ENCODE results near the gene LRP5. TPM values are rescaled to one million over a fixed set of nuclear protein-coding genes. Genes with fewer than 3 reads are reported as not detected.

The LRP5 gene
- polyA plus RNA-seq, 3 donors = 0.23 to 0.29 TPM; not detected in 1

DNA sequence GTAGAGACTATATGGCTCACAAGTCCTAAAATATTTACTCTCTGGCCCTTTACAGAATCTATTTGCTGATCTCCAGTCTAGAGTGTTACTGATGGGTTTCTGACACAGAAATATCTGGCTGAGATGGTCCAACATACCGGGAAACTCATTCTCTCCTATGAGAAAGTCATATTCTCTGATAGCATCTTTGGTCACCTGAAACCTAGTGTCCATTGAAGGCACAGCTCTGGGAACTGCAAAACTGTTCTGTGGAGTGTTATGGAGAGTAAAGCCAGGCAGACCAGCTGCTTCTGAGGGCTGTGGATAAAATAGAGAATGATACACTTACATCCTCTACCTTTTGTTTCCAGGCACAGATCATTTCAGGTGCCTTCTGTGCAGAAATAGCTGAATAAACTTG lies 38.1 kb upstream of the LRP5 start:
- Mint-ChIP-seq H3K27me3 (ENCODE audit: low read depth in 3 of 3) (peaks cover 0 to 7% (median 0%) of the 10 kb centered on the region in 3 donors), H3K9me3 (peaks cover 0 to 1% (median 0%) of the 10 kb centered on the region in 7 donors), H3K27ac (peak overlapping the region in 3 of 7 donors; percentile 21 to 95 (median 25)), H3K4me3 (no peak overlapping the region), H3K36me3 (peaks cover 0 to 3% of the 10 kb centered on the region in 2 donors), H3K4me1 (peaks cover 38% of the 10 kb centered on the region)
- intact Hi-C loops (cut with micrococcal nuclease) = loop anchor here in 1 of 2 donors (5.0 kb wide), 2 partner anchors 62 to 237 kb away; partner anchors contain the start of genes KMT5B and TCIRG1
- Histone ChIP-seq H3K4me1 (ENCODE audit: control insufficient read depth in 1 of 2, insufficient read depth in 2 of 2, low read length in 2 of 2) (peaks cover 39 to 50% of the 10 kb centered on the region in 2 donors), H3K4me3 (replicated peaks in 1 of 3; ENCODE audit: low read depth in 2 of 3, low read length in 3 of 3) (no peak overlapping the region), H3K27ac (ENCODE audit: low read depth in 1 of 2, low read length in 2 of 2) (no peak overlapping the region), H3K9me3 (replicated peaks in 1 of 2; ENCODE audit: control insufficient read depth in 1 of 2, insufficient read depth in 1 of 2, low read length in 2 of 2) (no peaks in the 10 kb centered on the region), H4K20me1 (ENCODE audit: insufficient read depth, low read length) (no peaks in the 10 kb centered on the region), H3K9ac (ENCODE audit: insufficient read depth, low read length, poor library complexity, severe bottlenecking) (no peak overlapping the region), H3K27me3 (ENCODE audit: control insufficient read depth in 2 of 2, insufficient read depth in 2 of 2, low read length in 2 of 2) (no peaks in the 10 kb centered on the region), H2AFZ (ENCODE audit: insufficient read depth, low read depth, low read length, poor library complexity, severe bottlenecking) (no peak overlapping the region), H3K4me2 (replicated peaks; ENCODE audit: extremely low read depth, low read length, poor library complexity, severe bottlenecking) (no peak overlapping the region), H3K79me2 (ENCODE audit: insufficient read depth, low read length) (peaks cover 30% of the 10 kb centered on the region), H3K36me3 (replicated peaks in 1 of 2; ENCODE audit: control insufficient read depth in 1 of 2, insufficient read depth in 2 of 2, low read length in 2 of 2) (no peaks in the 10 kb centered on the region)
- WGBS (ENCODE audit: insufficient coverage) = no CpG with 5 or more reads among the region's 1 CpG
- no peak for DNase-seq
- TF ChIP-seq, protein P1, sequence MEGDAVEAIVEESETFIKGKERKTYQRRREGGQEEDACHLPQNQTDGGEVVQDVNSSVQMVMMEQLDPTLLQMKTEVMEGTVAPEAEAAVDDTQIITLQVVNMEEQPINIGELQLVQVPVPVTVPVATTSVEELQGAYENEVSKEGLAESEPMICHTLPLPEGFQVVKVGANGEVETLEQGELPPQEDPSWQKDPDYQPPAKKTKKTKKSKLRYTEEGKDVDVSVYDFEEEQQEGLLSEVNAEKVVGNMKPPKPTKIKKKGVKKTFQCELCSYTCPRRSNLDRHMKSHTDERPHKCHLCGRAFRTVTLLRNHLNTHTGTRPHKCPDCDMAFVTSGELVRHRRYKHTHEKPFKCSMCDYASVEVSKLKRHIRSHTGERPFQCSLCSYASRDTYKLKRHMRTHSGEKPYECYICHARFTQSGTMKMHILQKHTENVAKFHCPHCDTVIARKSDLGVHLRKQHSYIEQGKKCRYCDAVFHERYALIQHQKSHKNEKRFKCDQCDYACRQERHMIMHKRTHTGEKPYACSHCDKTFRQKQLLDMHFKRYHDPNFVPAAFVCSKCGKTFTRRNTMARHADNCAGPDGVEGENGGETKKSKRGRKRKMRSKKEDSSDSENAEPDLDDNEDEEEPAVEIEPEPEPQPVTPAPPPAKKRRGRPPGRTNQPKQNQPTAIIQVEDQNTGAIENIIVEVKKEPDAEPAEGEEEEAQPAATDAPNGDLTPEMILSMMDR (IDR thresholded peaks at IDR 0.05) = no peak

DNA sequence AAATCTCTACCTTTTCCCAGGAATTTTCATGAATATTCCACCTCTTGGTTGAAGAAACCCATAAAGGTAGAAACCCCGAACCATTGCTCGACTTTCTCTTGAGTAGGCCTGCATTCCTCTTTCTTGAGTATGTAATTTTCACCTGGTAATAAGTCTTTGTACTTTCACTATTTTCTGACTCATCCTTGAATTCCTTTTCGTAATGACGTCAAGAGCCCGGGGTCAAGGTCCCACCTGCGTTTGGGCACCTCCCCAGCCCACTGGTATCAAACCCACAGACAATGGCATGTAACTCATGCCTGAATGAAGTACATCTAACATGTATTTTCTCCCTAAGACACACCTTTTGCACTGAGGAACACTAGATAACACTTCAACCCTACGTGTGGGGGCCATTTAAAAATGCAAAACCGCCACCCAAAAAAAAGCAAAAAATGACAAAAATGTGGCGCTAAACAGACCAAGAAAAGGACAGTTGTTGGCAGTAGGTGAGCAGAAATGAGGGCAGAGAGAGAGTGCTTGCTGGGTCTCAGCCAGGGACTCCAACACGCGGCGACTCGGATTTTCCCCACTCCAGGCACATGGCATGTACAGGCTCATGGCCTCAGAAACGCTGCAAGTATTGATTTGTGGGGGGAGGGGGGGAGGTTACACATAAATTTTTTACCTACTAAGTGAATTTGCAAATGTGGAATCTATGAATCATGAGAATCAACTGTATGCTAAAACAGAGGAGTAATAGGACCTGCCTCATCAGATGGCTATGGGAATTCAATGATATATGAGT lies 36.5 kb upstream of the LRP5 start:
- TF ChIP-seq, protein P1 (IDR thresholded peaks at IDR 0.05) = no peak
- H3K4me2 ChIP-seq (replicated peaks; ENCODE audit: extremely low read depth, low read length, poor library complexity, severe bottlenecking) = no peak overlapping the region
- H3K4me3 Mint-ChIP-seq = peak overlapping the region in 1 of 2 donors; percentile 46

More for the DNA sequence above, 36.5 kb upstream of the LRP5 start:
- H3K36me3 ChIP-seq (replicated peaks in 1 of 2; ENCODE audit: control insufficient read depth in 1 of 2, insufficient read depth in 2 of 2, low read length in 2 of 2) = no peaks in the 10 kb centered on the region
- Mint-ChIP-seq H3K9me3 (peaks cover 0 to 1% (median 0%) of the 10 kb centered on the region in 7 donors), H3K4me1 (peaks cover 24% of the 10 kb centered on the region), H3K27ac (no peak overlapping the region), H3K27me3 (ENCODE audit: low read depth in 3 of 3) (peaks cover 0 to 7% (median 0%) of the 10 kb centered on the region in 3 donors), H3K36me3 (no peaks in the 10 kb centered on the region)
- intact Hi-C loops (cut with micrococcal nuclease) = no loop called here
- no peak overlapping the region for H3K27ac ChIP-seq (ENCODE audit: low read depth in 1 of 2, low read length in 2 of 2)
- H2AFZ ChIP-seq (ENCODE audit: insufficient read depth, low read depth, low read length, poor library complexity, severe bottlenecking) = no peak overlapping the region
- H3K9me3 ChIP-seq (replicated peaks in 1 of 2; ENCODE audit: control insufficient read depth in 1 of 2, insufficient read depth in 1 of 2, low read length in 2 of 2) = no peaks in the 10 kb centered on the region
- WGBS (ENCODE audit: insufficient coverage) = 96% methylated on average over 5 of the region's 14 CpGs
- H3K79me2 ChIP-seq (ENCODE audit: insufficient read depth, low read length) = peaks cover 14% of the 10 kb centered on the region
- no peaks in the 10 kb centered on the region for H3K27me3 ChIP-seq (ENCODE audit: control insufficient read depth in 2 of 2, insufficient read depth in 2 of 2, low read length in 2 of 2)
- H3K4me3 ChIP-seq (replicated peaks in 1 of 3; ENCODE audit: low read depth in 2 of 3, low read length in 3 of 3) = no peak overlapping the region
- H3K9ac ChIP-seq (ENCODE audit: insufficient read depth, low read length, poor library complexity, severe bottlenecking) = no peak overlapping the region
- peaks cover 27 to 35% of the 10 kb centered on the region in 2 donors for H3K4me1 ChIP-seq (ENCODE audit: control insufficient read depth in 1 of 2, insufficient read depth in 2 of 2, low read length in 2 of 2)
- DNase-seq = no peak
- H4K20me1 ChIP-seq (ENCODE audit: insufficient read depth, low read length) = no peaks in the 10 kb centered on the region

Measured in CD14-positive monocyte (primary cell).